GM04504 (cell line): ENCODE data around the gene ZNF117.
"Not testable (repeated sequence)": the region's sequence is repeated elsewhere in the genome, so short reads cannot be mapped to it uniquely, and the experiment has no call there.

Experiments used
- DNase-seq: peaks from one replicate; pipeline ENCODE4 v3.0.0-alpha.2; 2012; ENCODE audit warnings: low read depth

The ZNF117 gene

GRCh38 chr7:64990936-64991335 is at the start of gene ZNF117:
ZNF117 (minus strand) TSS chr7:64991036.
- DNase-seq, result no peak

- not testable (repeated sequence) for DNase-seq
Observed at GRCh38 chr7:65038767-65039166, 47.9 kb upstream of the ZNF117 start.

- DNase-seq, result peak; percentile 81
Observed at GRCh38 chr7:65037740-65038688, 47.2 kb upstream of the ZNF117 start.

GRCh38 chr7:65036526-65036925 is 45.7 kb upstream of the ZNF117 start:
- not testable (repeated sequence) for DNase-seq

- not testable (repeated sequence) for DNase-seq
Observed at GRCh38 chr7:65035469-65035868, 44.6 kb upstream of the ZNF117 start.

GRCh38 chr7:65034120-65034782 is 43.4 kb upstream of the ZNF117 start:
- DNase-seq, result not testable (repeated sequence)

- DNase-seq, result not testable (repeated sequence)
Observed at GRCh38 chr7:65033391-65033790, 42.6 kb upstream of the ZNF117 start.

GRCh38 chr7:65025023-65025422 is 34.2 kb upstream of the ZNF117 start:
- not testable (repeated sequence) for DNase-seq

- not testable (repeated sequence) for DNase-seq
Observed at GRCh38 chr7:65020978-65021377, 30.1 kb upstream of the ZNF117 start.

GRCh38 chr7:65009881-65010280 is 19.0 kb upstream of the ZNF117 start:
- not testable (repeated sequence) for DNase-seq

- not testable (repeated sequence) for DNase-seq
Observed at GRCh38 chr7:65009394-65009793, 18.6 kb upstream of the ZNF117 start.

GRCh38 chr7:65007036-65007435 is 16.2 kb upstream of the ZNF117 start:
- DNase-seq, result not testable (repeated sequence)

- peak; percentile 87 for DNase-seq
Observed at GRCh38 chr7:65006094-65006992, 15.5 kb upstream of the ZNF117 start, which contains the start of gene ERV3-1. ERV3-1 (minus strand) TSS chr7:65006687; CDS start chr7:64993026, 13,661 bp downstream.

GRCh38 chr7:65004575-65004974 is 13.7 kb upstream of the ZNF117 start:
- no peak for DNase-seq

GRCh38 chr7:65002972-65003585 is 12.2 kb upstream of the ZNF117 start:
- no peak for DNase-seq

GRCh38 chr7:65001291-65001814 is 10.5 kb upstream of the ZNF117 start:
- no peak for DNase-seq

- DNase-seq, result no peak
Observed at GRCh38 chr7:64999165-65000004, 8.5 kb upstream of the ZNF117 start.

GRCh38 chr7:64998865-64999164 is 8.0 kb upstream of the ZNF117 start:
- no peak for DNase-seq

- DNase-seq, result no peak
Observed at GRCh38 chr7:64997927-64998391, 7.1 kb upstream of the ZNF117 start.
